Stomach (tissue), 4 donors: ENCODE results near the gene STPG2.

Source experiments
- POLR2A ChIP-seq, 4 donors: fragments of 450-650 bp; IDR thresholded peaks; one replicate each; pipeline ENCODE4 v1.6.1; 2016; ENCODE audit warnings: antibody characterized with exemption in 4 of 4, control low read depth in 2 of 4, mild to moderate bottlenecking in 1 of 4, moderate library complexity in 1 of 4
- POLR2AphosphoS5 ChIP-seq, 3 donors: sonication (generic); formaldehyde crosslinking; IDR thresholded peaks; one replicate each; pipeline ENCODE4 v1.6.1; 2016; ENCODE audit warnings: antibody characterized with exemption in 3 of 3
- TF ChIP-seq, protein P1 (sequence below), 7 experiments: fragments of 450-650 bp in 4 of 7; fragments of 200-600 bp in 3 of 7; sonication (generic) in 3 of 7; IDR thresholded peaks; one replicate each; pipeline ENCODE4 v1.5.1; 2016 to 2019; ENCODE audit warnings: antibody characterized with exemption in 7 of 7, control low read depth in 2 of 7, mild to moderate bottlenecking in 1 of 7

DNA sequence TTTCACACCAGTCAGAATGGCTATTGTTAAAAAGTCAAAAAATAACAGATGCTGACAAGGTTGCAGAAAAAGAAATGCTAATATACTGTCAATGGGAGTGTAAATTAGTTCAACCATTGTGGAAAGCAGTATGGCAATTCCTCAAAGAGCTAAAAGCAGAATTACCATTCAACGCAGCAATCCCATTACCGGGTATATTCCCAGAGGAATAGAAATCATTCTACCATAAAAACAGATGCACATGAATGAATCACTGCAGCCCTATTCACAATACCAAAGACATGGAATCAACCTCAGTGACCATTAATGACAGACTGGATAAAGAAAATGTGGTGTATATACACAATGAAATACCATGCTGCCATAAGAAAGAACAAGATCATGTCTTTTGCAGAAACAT, 243.0 kb downstream of the STPG2 start:
- TF ChIP-seq POLR2A (IDR thresholded peaks at IDR 0.05) (no peak), POLR2AphosphoS5 (IDR thresholded peaks at IDR 0.05) (no peak)
- TF ChIP-seq, protein P1, sequence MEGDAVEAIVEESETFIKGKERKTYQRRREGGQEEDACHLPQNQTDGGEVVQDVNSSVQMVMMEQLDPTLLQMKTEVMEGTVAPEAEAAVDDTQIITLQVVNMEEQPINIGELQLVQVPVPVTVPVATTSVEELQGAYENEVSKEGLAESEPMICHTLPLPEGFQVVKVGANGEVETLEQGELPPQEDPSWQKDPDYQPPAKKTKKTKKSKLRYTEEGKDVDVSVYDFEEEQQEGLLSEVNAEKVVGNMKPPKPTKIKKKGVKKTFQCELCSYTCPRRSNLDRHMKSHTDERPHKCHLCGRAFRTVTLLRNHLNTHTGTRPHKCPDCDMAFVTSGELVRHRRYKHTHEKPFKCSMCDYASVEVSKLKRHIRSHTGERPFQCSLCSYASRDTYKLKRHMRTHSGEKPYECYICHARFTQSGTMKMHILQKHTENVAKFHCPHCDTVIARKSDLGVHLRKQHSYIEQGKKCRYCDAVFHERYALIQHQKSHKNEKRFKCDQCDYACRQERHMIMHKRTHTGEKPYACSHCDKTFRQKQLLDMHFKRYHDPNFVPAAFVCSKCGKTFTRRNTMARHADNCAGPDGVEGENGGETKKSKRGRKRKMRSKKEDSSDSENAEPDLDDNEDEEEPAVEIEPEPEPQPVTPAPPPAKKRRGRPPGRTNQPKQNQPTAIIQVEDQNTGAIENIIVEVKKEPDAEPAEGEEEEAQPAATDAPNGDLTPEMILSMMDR (IDR thresholded peaks at IDR 0.05), result no peak
